Kasumi-1 (cell line): ENCODE data around the gene MRPL40.
A peak's percentile ranks its signal among the peaks of the same experiment; 100 is the strongest.

Experiments used
- DNase-seq, 2 experiments: peaks; one replicate each; lab custom pipeline; 2025; lab: John Stamatoyannopoulos, UW

Gene MRPL40

GRCh38 chr22:19461506-19461905 is 29.2 kb downstream of the MRPL40 start:
- DNase-seq = no peak

DNA sequence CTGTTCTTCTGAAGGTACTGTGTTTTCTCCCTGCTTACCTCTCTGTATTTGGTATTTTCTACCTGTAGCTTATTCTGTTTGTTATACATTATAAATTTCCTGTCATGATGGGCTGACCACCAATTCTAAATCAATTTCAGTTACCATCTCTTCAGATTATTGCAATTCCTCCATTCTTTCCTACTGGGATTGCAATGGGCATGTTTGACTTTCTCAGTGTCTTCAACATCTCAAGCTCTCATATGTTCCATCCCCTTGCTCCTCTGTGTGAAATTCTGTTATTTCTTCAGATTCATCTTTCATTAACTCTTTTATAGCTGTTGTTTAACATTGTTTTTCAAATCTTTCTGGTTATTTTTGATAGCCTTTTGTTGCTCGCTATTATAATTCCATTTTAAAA is 30.7 kb downstream of the MRPL40 start:
- no peak for DNase-seq

DNA sequence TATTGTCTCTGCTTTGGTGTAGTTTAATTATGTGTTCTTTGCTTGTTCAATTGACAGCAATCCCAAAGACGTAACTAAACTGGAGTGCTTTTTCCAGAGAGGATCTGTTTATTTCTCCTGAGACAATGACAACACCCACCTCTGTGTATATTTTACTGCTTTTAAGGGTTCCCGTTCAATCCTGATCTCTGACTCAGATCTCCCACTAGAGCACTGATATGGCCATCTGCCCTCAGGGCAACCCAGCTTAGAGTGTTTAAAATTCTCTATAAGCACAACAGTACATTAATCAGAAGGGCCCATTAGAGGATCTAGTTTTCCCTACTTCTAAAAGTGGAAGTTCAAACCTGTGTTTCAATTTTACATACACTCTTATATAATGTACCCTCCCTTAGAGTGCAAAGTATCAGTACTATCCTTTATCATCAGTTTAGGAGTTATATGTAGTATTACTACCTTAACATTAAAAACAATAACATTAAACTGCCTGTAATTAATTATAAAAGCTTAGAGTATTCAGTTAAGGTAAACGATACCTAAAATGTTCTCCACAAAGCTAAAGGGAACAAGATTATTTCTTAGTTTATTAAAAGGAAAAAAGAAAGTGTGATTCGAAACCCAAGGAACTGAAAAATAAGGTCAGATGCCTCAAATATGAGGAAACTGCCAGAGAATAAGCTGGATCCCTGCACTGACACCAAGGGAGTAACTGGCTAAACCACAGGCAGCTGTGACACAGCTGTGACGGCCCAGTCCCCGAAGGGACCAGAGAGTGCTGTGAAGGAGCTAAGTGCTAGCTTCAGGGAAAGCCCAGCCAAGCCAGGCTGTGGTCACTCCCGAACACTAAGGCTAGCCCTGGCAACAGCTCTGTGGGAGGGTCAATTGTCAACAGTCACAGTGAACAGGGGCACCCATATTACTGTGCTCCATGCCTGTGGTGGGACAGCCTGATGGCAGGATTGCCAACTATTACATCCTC is 31.4 kb downstream of the MRPL40 start:
- no peak for DNase-seq

GRCh38 chr22:19464546-19464945 is 32.2 kb downstream of the MRPL40 start:
- DNase-seq = no peak

DNA sequence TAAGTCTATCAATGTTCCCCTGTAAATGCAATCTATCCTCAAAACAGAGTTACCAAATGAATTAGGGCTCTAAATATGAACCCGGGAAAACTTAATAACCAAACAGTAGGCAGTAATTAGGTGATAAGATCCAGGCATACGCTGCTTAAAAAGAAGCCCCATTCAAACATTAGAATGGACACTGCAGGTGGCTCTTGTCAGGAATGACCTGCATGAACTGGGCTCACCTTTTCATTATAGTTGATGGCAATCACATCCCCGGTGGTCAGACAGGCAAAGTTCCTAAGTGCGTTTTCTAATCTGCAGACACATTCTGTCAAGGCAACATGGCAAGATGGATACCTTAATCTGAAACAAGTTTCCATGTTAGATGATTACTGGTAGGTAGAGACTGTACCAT is 32.6 kb downstream of the MRPL40 start:
- no peak for DNase-seq

GRCh38 chr22:19466126-19466716 is 33.9 kb downstream of the MRPL40 start:
- no peak for DNase-seq

GRCh38 chr22:19466848-19467752 is 34.8 kb downstream of the MRPL40 start:
- no peak for DNase-seq

- DNase-seq = no peak
Measured at GRCh38 chr22:19467912-19468311, 35.6 kb downstream of the MRPL40 start.

- no peak for DNase-seq
Measured at GRCh38 chr22:19469421-19469820, 37.1 kb downstream of the MRPL40 start.

DNA sequence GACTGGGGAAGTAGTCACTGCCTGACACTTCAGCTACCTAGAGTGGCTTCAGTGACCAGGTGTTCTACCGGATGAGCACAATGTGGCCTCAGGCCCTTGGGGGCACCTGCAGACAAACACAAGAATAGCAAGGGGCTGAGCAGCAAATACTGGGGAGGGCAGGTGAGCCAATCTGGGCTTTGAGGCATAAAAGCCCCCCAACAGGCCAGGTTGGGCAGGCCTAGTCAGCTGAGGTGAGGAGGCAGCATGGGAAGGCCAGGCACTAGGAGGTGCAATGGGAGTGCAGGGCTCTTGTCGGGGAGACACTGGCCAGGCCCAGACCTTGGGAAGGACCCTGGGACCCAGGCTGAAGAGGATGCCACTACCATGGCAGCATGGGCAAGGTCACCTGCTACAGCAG is 37.7 kb downstream of the MRPL40 start:
- DNase-seq = no peak

DNA sequence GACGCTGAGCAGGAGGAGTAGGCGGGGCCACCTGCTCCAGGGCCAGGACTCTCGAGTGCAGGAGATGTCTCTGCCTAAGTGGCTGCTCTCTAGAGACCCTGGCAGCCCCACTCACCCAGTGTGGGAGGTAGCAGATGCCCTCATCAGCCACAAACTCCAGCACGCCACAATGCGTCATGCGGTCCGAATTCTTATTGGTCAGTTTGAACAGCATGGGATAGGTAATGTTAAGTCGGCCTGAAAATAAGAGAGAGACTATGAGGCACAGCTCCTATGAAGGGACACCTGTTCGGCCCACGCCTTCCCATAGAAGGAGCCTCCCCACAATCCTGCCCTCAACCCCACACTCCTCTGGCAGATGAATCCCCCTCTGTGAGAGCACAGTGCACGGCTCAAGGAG is 39.2 kb downstream of the MRPL40 start:
- no peak for DNase-seq

GRCh38 chr22:19472233-19472632 is 39.9 kb downstream of the MRPL40 start:
- no peak for DNase-seq

DNA sequence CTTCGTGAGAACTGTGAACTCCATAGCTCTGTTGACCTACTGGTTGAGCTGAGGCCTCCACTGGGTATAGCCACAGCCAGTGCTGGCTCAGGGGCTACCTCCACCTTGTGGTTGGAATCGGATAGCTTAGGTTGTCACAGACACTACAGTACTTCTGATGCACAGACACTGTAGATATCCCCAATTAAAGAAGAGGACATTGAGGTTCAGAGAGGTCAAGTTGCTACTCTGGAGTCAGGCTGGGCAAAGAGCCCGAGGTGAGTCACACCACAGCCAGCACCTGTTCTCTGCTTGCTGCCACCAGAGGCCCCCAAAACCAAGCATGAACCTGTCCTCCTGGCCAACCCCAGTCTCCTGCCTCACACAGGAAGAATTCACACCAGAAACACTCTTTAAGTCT is 41.2 kb downstream of the MRPL40 start:
- no peak for DNase-seq

DNA sequence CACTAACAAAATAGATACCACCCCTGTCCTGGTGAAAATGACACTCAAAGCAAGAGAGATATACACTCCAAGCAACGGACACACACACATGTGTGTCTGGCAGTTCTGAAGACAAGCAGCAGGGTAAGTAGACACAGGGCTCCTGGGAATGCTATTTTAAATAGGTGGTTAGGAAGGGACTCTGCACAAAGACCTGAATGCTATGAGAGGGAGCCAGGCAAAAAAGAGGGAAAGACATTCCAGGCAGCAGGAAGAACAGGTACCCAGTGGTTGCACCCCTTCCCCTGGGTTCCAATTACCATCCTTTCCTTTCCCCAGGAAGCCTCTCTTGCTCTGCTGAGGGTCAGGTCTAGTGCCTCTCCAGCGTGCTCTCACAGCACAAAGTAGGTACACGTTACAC is 43.7 kb downstream of the MRPL40 start:
- no peak for DNase-seq

DNA sequence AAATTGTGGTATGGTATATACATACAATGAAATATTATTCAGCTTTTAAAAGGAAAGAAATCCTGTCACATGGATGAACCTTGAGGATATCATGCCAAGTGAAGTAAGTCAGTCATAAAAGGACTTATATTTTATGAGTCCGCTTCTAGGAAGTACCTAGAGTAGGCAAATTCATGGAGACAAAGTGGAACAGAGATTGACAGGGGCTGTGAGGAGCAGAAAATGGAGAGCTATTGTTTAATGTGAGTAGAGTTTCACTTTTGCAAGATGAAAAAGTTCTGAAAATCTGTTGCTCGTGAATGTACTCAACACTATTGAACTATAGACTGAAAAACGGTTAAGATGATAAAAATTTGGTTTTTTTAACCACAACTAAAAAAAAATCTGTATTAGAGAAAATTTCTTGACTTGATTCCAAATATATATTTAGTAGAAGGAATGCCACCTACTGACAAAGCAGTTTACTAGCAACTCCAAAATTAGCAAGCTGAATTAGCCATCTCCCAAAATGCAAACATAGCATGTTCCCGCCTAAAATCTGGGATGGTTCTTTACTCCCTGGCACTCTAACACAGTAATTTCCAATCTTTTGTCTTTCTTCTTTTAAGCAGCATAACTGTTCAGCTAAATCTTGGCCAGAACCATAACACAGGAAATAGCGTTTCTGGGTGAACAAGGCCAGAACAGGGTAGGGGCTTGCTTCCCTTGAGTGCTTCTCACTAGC is 45.1 kb downstream of the MRPL40 start:
- DNase-seq = peak; percentile 25 to 46

- DNase-seq = peak; percentile 17 to 18
Measured at GRCh38 chr22:19478045-19478900, 45.9 kb downstream of the MRPL40 start.

DNA sequence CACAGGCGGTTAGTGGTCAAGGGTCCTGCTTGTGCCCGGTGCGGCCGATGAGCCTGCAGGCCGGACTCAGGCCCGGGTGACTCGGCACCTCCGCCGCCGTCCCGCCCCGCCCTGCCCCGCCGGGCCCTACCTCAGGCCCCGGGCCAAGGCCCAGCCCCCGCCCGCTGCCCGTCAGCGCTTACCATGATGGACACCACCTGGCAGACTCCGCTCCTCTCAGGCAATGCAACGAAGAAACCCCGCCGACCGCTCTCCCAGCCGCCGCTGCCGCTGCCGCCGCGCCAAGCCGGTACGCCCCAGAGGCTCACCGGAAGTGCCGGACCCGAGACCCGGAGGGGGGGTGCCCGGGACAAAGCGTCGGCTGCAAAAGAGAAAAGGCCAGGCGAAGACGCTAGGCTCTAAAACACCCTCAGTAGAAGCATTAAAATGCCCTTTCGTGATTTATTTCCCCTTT is 46.6 kb downstream of the MRPL40 start, which contains the start of gene UFD1:
UFD1 (minus strand) TSS at position 293 of the 454 bp plus-strand sequence; CDS start at position 185, 108 bp downstream.
- peak; percentile 81 to 86 for DNase-seq

DNA sequence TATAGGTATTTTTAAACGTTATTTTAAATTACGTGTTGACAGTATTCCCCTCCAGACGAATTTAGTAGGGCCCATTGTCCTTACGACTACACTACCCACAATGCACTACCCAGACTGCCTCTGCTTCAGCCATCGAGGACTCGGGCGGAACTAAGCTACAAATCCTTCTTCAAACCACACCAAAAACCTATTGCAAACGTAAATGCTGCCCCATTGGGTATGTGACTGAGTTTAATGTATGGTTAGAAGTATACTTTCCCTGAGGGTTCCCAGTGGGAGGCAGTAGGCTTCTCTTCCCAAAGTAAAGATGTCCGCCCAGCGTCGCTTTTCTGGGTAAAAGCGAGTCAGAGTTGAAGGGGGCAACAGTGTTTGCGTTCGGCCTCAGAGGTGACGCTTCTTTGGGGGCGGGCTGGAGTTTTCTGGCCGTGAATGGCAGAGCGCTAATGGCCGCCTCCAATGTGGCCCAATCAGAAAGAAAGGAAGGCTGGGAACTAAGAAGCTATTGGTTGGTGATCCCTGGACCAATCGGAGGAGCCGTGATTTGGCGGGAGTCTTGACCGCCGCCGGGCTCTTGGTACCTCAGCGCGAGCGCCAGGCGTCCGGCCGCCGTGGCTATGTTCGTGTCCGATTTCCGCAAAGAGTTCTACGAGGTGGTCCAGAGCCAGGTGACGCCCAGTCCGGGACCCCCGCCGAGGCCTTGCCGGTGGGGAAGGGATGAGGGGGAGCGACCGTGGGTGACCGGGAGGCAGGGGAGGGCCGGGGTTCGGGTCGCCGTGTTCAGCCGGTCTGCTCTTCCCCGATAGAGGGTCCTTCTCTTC is 47.2 kb downstream of the MRPL40 start, which contains the start of gene CDC45:
CDC45 (plus strand) TSS at position 566 of the 818 bp plus-strand sequence; CDS start at position 615, 49 bp downstream.
- DNase-seq = peak; percentile 99

- DNase-seq = no peak
Measured at GRCh38 chr22:19480173-19480568, 47.8 kb downstream of the MRPL40 start.
